Left hindlimb (tissue), 1 donor: Measurements from ENCODE around the gene ZNF687.
"Not testable (repeated sequence)": the region's sequence is repeated elsewhere in the genome, so short reads cannot be mapped to it uniquely, and the experiment has no call there.

Source experiments
- DNase-seq: peaks from one replicate; pipeline ENCODE4 v3.0.0-alpha.2; 2018

The ZNF687 gene

GRCh38 chr1:151281969-151282882, at the start of gene ZNF687:
ZNF687 (plus strand) TSS chr1:151282299; CDS start chr1:151286292, 3,993 bp downstream.
- DNase-seq, result peak; percentile 100

GRCh38 chr1:151235235-151235634, 46.9 kb upstream of the ZNF687 start:
- DNase-seq, result no peak

- no peak for DNase-seq
Observed at GRCh38 chr1:151237678-151238466, 44.2 kb upstream of the ZNF687 start.

GRCh38 chr1:151238467-151238739, 43.7 kb upstream of the ZNF687 start:
- DNase-seq, result no peak

GRCh38 chr1:151242442-151242841, 39.7 kb upstream of the ZNF687 start:
- no peak for DNase-seq

GRCh38 chr1:151243683-151244216, 38.3 kb upstream of the ZNF687 start:
- no peak for DNase-seq

- DNase-seq, result no peak
Observed at GRCh38 chr1:151246786-151247185, 35.3 kb upstream of the ZNF687 start.

- peak; percentile 47 for DNase-seq
Observed at GRCh38 chr1:151251656-151252470, 30.2 kb upstream of the ZNF687 start.

- peak; percentile 98 for DNase-seq
Observed at GRCh38 chr1:151254217-151255213, 27.6 kb upstream of the ZNF687 start, which contains the start of gene PSMD4. PSMD4 (plus strand) TSS chr1:151254734; CDS start chr1:151254783, 49 bp downstream.

- DNase-seq, result no peak
Observed at GRCh38 chr1:151255381-151255780, 26.7 kb upstream of the ZNF687 start.

- DNase-seq, result no peak
Observed at GRCh38 chr1:151259351-151259750, 22.7 kb upstream of the ZNF687 start.

- DNase-seq, result no peak
Observed at GRCh38 chr1:151265446-151266236, 16.5 kb upstream of the ZNF687 start.

- DNase-seq, result no peak
Observed at GRCh38 chr1:151266315-151266714, 15.8 kb upstream of the ZNF687 start.

- DNase-seq, result no peak
Observed at GRCh38 chr1:151266821-151267220, 15.3 kb upstream of the ZNF687 start.

- DNase-seq, result no peak
Observed at GRCh38 chr1:151267760-151268159, 14.3 kb upstream of the ZNF687 start.

GRCh38 chr1:151273924-151274466, 8.1 kb upstream of the ZNF687 start:
- no peak for DNase-seq

GRCh38 chr1:151275341-151275740, 6.8 kb upstream of the ZNF687 start:
- DNase-seq, result not testable (repeated sequence)

- no peak for DNase-seq
Observed at GRCh38 chr1:151277249-151277648, 4.8 kb upstream of the ZNF687 start.

GRCh38 chr1:151281225-151281968, 702 bp upstream of the ZNF687 start:
- peak; percentile 98 for DNase-seq
